HuH-7.5 (cell line): ENCODE measurements around the gene PAX9.
"Not testable (repeated sequence)": the region's sequence is repeated elsewhere in the genome, so short reads cannot be mapped to it uniquely, and the experiment has no call there.

Source experiments
- DNase-seq: peaks from one replicate; pipeline ENCODE4 v3.0.0; 2011; ENCODE audit warnings: low spot score

The PAX9 gene

GRCh38 chr14:36672095-36672494 lies 10.4 kb downstream of the PAX9 start:
- no peak for DNase-seq

GRCh38 chr14:36674659-36675058 lies 13.0 kb downstream of the PAX9 start:
- DNase-seq: no peak

DNA sequence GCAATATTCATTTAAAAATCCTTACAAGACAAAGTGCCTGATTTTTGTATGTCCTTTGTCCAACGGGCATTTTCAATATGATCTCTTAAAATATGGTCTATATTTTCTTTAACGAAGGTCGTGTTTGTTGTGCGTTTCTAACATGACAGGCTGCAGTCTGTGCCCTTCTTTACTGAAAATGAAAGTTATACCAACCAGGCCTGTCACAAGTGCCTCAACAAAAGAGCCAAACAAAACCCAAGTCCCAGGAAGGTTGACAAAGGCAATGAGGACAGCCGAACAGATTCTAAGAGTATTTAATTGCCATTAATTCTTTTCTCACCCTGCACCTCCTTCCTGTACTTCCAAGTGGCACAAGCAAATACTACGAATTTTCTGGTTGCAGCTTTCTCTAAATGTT lies 13.9 kb downstream of the PAX9 start:
- DNase-seq: no peak

GRCh38 chr14:36676236-36676635 lies 14.6 kb downstream of the PAX9 start:
- DNase-seq: no peak

- DNase-seq: no peak
These were observed 20.7 kb downstream of the PAX9 start for GRCh38 chr14:36682338-36682737.

GRCh38 chr14:36683083-36683724 lies 21.5 kb downstream of the PAX9 start:
- DNase-seq: no peak

DNA sequence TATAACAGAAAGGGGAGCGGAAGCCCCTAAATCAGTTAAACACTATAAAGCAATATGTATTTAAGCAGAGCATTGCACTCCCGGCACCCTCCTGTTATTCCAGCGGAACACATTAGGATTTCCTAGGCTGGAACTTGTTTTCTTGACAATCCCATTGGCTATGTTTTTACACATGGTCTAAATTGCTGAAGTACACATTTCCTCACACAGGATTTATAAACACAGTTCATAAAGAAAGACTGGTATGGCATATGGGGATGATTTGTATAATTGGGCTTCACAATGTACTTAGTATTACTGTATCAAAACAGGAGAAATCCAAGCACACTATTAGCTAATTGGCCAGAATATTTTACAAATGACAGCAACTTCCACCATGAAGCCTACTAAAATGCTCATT lies 23.3 kb downstream of the PAX9 start:
- DNase-seq: no peak

GRCh38 chr14:36690311-36691040 lies 28.8 kb downstream of the PAX9 start:
- DNase-seq: no peak

- DNase-seq: not testable (repeated sequence)
These were observed 37.8 kb downstream of the PAX9 start for GRCh38 chr14:36699420-36699819.

DNA sequence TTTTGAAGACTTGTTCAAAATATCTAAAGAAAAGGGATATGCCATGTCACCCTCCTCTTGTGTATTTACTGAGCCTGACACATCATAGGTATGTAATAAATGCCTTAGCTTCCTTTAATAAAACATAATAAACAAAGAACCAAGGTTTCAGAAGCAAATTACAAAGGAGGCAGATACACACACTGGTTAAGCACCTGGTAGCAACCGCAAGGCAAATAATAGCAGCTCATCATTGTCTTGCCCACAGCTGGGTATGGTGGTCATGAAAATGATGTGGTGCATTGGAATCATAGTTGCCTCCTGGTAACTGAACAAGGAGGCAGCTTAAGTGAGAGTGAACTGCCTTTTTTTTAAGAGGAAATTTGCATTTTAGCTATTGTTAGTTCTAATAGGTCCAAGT lies 39.0 kb downstream of the PAX9 start:
- no peak for DNase-seq

- no peak for DNase-seq
These were observed 39.5 kb downstream of the PAX9 start for GRCh38 chr14:36701132-36701531.

DNA sequence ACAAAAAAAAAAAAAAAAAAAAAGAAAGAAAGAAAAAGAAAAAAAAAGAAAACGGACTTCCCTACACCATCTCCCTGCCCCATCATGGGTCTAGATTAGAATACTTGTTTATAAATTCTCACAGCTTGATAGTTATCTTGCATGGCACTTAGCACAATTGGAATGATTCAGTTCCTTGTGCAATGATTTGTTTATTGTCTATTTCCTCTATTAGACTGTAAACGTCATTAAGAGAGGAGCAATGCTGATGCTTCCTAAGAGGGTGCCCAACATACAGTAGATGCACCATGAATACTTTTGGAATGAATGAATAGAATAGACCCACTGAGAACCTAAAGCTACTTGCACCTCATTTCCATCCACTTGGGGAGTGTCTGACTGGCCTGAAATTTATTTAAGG lies 40.8 kb downstream of the PAX9 start:
- DNase-seq: no peak

- DNase-seq: no peak
These were observed 45.9 kb downstream of the PAX9 start for GRCh38 chr14:36707570-36707969.

- DNase-seq: no peak
These were observed 52.5 kb downstream of the PAX9 start for GRCh38 chr14:36713960-36714703.

DNA sequence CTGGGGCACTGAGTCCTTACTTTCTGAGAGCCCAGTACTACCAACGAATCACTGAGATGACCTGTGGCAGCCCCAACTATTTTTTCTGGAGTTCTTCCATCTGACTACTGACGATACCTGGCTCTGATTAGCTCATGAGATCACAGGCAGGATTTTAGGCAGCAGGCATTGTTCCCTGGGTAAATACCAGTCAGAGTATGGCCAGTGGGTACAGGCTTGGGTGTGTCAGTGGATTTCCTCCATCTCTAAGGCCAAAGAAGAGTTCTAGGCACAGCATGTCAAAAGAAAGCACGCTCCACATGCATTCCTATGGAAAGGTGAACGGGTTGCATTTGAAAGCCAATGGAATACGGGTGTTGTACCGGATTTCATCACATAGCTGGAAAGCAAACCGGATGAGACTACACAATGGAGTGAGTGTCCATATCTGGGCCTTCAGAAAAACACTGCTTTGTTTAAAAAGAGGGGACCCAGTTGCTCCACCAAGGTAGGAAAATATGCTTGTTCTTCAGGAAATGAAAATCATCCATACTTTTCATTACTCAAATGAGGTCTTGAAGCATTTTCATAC lies 55.0 kb downstream of the PAX9 start:
- DNase-seq: no peak

DNA sequence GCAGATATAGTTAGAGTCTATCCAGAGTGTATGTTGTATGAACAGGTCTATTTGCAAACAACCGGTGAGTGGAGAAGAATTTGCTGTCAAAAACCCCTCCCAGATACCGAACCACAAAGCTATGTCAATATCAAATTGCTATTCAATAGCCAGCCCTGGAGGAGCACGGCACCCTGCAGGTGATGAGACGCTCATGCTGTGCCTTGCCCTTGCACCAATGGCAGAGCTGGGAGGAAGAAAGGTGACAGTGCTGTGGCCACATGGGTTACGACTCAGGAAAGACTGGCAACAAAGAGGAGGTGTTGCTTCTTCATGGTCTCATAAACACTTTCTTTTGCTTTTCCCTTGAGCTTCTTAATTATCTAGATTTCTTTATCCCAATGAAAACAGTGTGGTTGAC lies 55.7 kb downstream of the PAX9 start:
- no peak for DNase-seq

DNA sequence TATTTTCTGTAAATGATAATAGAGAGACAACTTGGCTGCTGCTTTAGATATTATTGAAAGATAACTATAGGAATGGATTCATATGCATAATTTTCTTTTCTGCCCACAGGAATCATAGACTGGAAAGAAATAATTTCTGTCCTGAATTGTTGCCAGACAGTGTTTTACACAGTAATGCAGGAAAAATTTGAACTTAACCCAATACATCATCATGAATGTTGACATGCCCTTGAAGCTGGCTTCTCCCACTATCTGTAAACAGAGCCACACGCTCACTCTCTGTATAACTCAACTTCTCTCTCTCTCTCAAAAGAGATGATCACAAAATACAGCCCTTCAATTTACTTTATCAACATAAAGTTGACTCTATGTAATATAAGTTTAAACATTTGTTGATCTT lies 56.6 kb downstream of the PAX9 start:
- DNase-seq: no peak

- no peak for DNase-seq
These were observed 58.2 kb downstream of the PAX9 start for GRCh38 chr14:36719823-36720222.

DNA sequence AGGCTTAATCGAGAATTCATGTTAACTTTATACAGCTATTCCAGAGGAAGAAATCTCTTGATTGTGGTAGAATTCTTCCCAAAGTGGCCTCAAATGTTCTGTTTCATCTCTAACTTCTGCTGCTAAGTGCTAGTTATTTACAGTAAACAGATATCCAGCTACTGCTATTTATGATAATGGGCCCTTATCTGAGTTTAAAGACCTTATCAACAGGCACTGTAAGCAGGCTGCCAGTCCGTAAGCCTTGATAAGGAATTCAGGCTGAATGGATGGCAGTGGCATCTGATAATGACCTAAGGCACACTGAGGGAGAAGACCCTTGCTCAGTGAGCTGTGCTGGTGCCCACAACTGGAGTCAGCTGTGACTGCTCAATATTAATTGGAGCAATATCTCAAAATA lies 59.0 kb downstream of the PAX9 start:
- DNase-seq: no peak

DNA sequence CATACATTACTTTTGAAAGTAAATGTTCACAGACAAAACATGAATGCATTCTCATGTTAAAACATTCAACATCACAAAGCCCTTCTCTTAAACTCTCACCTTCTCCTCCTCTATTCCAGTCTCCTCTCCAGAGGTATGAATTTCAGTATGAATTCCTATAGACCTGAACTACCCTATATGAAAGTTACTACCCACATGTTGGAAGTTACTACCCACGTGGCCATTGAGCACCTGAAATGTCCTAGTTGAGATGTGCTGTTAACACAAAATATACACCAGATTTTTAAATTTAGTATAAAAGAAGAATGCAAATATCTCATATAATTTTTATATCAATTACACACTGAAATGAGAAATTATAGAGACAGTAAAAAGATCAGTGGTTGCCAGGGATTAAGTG lies 60.2 kb downstream of the PAX9 start:
- DNase-seq: no peak

DNA sequence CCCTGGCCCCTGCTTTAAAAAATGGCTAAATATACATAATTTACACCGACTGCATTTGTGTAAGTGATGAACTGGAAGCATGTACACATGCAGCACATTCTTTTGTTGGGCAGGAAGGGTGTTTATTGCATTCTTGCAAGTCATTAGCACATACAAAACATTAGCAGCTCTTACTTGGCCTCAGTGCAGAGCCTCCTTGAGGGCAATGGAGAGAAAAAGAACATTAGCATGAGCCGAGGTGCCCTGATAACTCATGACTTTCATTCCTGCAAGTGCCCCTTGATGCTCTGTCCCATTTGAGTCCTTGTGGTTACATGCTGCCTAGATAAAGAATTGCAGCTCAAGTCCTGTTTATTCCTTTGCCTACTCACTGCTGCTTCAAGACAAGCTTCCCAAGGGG lies 61.9 kb downstream of the PAX9 start:
- DNase-seq: no peak

DNA sequence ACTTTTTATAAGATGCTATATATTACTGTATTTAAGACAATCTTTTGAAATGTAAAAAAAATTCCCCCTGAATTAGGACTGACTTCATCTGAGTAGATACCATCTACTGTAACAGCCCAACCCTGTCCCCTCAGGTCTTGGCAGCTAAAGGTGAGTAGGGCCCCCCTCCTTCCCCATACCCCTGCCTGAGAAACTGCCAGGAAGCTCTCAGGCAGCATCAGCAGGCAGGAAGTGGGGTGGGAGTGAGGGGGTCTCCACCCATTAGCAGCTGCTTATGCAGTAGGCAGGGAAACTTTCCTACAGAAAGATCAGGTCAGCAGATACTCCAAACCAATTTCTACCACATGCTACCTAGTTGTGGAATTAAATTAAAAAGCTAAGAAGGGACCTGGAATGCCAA lies 62.5 kb downstream of the PAX9 start:
- DNase-seq: no peak

DNA sequence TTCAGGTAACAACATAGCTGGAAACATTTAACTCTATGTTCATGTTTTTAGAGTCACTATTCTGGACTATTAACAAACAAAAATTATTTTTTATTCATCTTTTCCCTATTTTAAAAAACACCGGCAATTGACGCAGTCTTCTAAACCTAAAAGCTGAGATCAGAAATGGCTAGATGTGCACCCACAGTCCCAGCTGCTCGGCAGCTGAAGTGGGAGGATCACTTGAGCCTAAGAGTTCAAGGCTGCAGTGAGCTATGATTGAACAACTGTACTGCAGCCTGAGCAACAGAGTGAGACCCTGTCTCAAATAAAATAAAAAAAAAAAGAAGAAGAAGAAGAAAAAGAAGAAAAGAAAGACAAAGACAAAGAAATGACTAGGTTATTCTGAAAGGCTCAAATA lies 64.5 kb downstream of the PAX9 start:
- no peak for DNase-seq
